Measurements from ENCODE around the gene TSPAN9. TPM values are rescaled to one million over a fixed set of nuclear protein-coding genes. Genes with fewer than 3 reads are reported as not detected.
"Not testable (repeated sequence)": the region's sequence is repeated elsewhere in the genome, so short reads cannot be mapped to it uniquely, and the experiment has no call there.

The TSPAN9 gene
- total RNA-seq, 2 experiments from 2014 or later = 0.87 to 1.2 TPM

- H3K9me3 Mint-ChIP-seq = no peaks in the 10 kb centered on the region
- no peak overlapping the region for H3K4me3 Mint-ChIP-seq
- no peaks in the 10 kb centered on the region for H3K36me3 Mint-ChIP-seq
- no peak overlapping the region for H3K27ac Mint-ChIP-seq
- no peaks in the 10 kb centered on the region for H3K4me1 Mint-ChIP-seq (ENCODE audit: low read depth)
- POLR2A ChIA-PET = no interaction called here
- peaks cover 23% of the 10 kb centered on the region for H3K27me3 Mint-ChIP-seq
- CTCF ChIA-PET = no interaction called here
- intact Hi-C loops (cut with micrococcal nuclease) = no loop called here
- no peak for DNase-seq
Measured at GRCh38 chr12:3046441-3047200, 30.6 kb upstream of the TSPAN9 start.

- ChIA-PET POLR2A (no interaction called here), CTCF (no interaction called here)
- intact Hi-C loops (cut with micrococcal nuclease) = no loop called here
- Mint-ChIP-seq H3K4me1 (ENCODE audit: low read depth) (no peaks in the 10 kb centered on the region), H3K4me3 (no peak overlapping the region), H3K9me3 (no peaks in the 10 kb centered on the region), H3K27ac (no peak overlapping the region), H3K36me3 (no peaks in the 10 kb centered on the region), H3K27me3 (peaks cover 18% of the 10 kb centered on the region)
- no peak for DNase-seq
Measured at GRCh38 chr12:3047961-3048360, 29.2 kb upstream of the TSPAN9 start.

- no peak for DNase-seq
- Mint-ChIP-seq H3K9me3 (no peaks in the 10 kb centered on the region), H3K4me1 (ENCODE audit: low read depth) (no peaks in the 10 kb centered on the region), H3K27me3 (peaks cover 12% of the 10 kb centered on the region), H3K4me3 (no peak overlapping the region), H3K36me3 (no peaks in the 10 kb centered on the region), H3K27ac (no peak overlapping the region)
- POLR2A ChIA-PET = no interaction called here
- intact Hi-C loops (cut with micrococcal nuclease) = no loop called here
- CTCF ChIA-PET = no interaction called here
Measured at GRCh38 chr12:3048540-3048939, 28.6 kb upstream of the TSPAN9 start.

- intact Hi-C loops (cut with micrococcal nuclease) = no loop called here
- Mint-ChIP-seq H3K27me3 (peaks cover 6% of the 10 kb centered on the region), H3K27ac (no peak overlapping the region), H3K4me1 (ENCODE audit: low read depth) (no peaks in the 10 kb centered on the region), H3K9me3 (no peaks in the 10 kb centered on the region), H3K36me3 (no peaks in the 10 kb centered on the region), H3K4me3 (no peak overlapping the region)
- CTCF ChIA-PET = no interaction called here
- POLR2A ChIA-PET = no interaction called here
- no peak for DNase-seq
Measured at GRCh38 chr12:3049176-3049575, 28.0 kb upstream of the TSPAN9 start.

- H3K27me3 Mint-ChIP-seq = peaks cover 4% of the 10 kb centered on the region
- DNase-seq = no peak
- ChIA-PET CTCF (interaction anchor here (0.9 kb wide), 1 partner anchor 101 kb away, joined by 3 read pairs; no protein-coding TSS in a partner anchor), POLR2A (no interaction called here)
- intact Hi-C loops (cut with micrococcal nuclease) = no loop called here
- no peaks in the 10 kb centered on the region for H3K9me3 Mint-ChIP-seq
- H3K27ac Mint-ChIP-seq = no peak overlapping the region
- no peaks in the 10 kb centered on the region for H3K36me3 Mint-ChIP-seq
- no peaks in the 10 kb centered on the region for H3K4me1 Mint-ChIP-seq (ENCODE audit: low read depth)
- no peak overlapping the region for H3K4me3 Mint-ChIP-seq
Measured at GRCh38 chr12:3049611-3050249, 27.4 kb upstream of the TSPAN9 start.

GRCh38 chr12:3054374-3054773 is 22.8 kb upstream of the TSPAN9 start:
- ChIA-PET POLR2A (no interaction called here), CTCF (no interaction called here)
- Mint-ChIP-seq H3K4me3 (no peak overlapping the region), H3K27ac (no peak overlapping the region), H3K27me3 (peaks cover 12% of the 10 kb centered on the region), H3K4me1 (ENCODE audit: low read depth) (no peaks in the 10 kb centered on the region), H3K36me3 (no peaks in the 10 kb centered on the region), H3K9me3 (no peaks in the 10 kb centered on the region)
- no peak for DNase-seq
- intact Hi-C loops (cut with micrococcal nuclease) = no loop called here

- CTCF ChIA-PET = interaction anchor here (2.4 kb wide), 1 partner anchor 18 kb away, joined by 9 read pairs; no protein-coding TSS in a partner anchor
- H3K27ac Mint-ChIP-seq = no peak overlapping the region
- intact Hi-C loops (cut with micrococcal nuclease) = no loop called here
- no peak overlapping the region for H3K4me3 Mint-ChIP-seq
- no peaks in the 10 kb centered on the region for H3K36me3 Mint-ChIP-seq
- DNase-seq = no peak
- POLR2A ChIA-PET = no interaction called here
- no peaks in the 10 kb centered on the region for H3K4me1 Mint-ChIP-seq (ENCODE audit: low read depth)
- peaks cover 15% of the 10 kb centered on the region for H3K27me3 Mint-ChIP-seq
- H3K9me3 Mint-ChIP-seq = no peaks in the 10 kb centered on the region
Measured at GRCh38 chr12:3055026-3055703, 22.0 kb upstream of the TSPAN9 start.

GRCh38 chr12:3055704-3056467 is 21.3 kb upstream of the TSPAN9 start:
- ChIA-PET POLR2A (no interaction called here), CTCF (interaction anchor here (2.4 kb wide), 1 partner anchor 17 kb away, joined by 9 read pairs; no protein-coding TSS in a partner anchor)
- DNase-seq = no peak
- H3K4me1 Mint-ChIP-seq (ENCODE audit: low read depth) = no peaks in the 10 kb centered on the region
- H3K9me3 Mint-ChIP-seq = no peaks in the 10 kb centered on the region
- intact Hi-C loops (cut with micrococcal nuclease) = no loop called here
- H3K36me3 Mint-ChIP-seq = no peaks in the 10 kb centered on the region
- H3K27me3 Mint-ChIP-seq = peaks cover 16% of the 10 kb centered on the region
- no peak overlapping the region for H3K4me3 Mint-ChIP-seq
- no peak overlapping the region for H3K27ac Mint-ChIP-seq

- ChIA-PET POLR2A (no interaction called here), CTCF (no interaction called here)
- Mint-ChIP-seq H3K4me3 (no peak overlapping the region), H3K27ac (no peak overlapping the region), H3K9me3 (peaks cover 6% of the 10 kb centered on the region), H3K4me1 (ENCODE audit: low read depth) (no peaks in the 10 kb centered on the region), H3K36me3 (no peaks in the 10 kb centered on the region), H3K27me3 (peaks cover 34% of the 10 kb centered on the region)
- DNase-seq = no peak
- intact Hi-C loops (cut with micrococcal nuclease) = no loop called here
Measured at GRCh38 chr12:3061059-3061458, 16.1 kb upstream of the TSPAN9 start.

- H3K27ac Mint-ChIP-seq = no peak overlapping the region
- peaks cover 6% of the 10 kb centered on the region for H3K9me3 Mint-ChIP-seq
- no peak overlapping the region for H3K4me3 Mint-ChIP-seq
- POLR2A ChIA-PET = no interaction called here
- H3K27me3 Mint-ChIP-seq = peaks cover 33% of the 10 kb centered on the region
- CTCF ChIA-PET = no interaction called here
- no peaks in the 10 kb centered on the region for H3K36me3 Mint-ChIP-seq
- intact Hi-C loops (cut with micrococcal nuclease) = no loop called here
- no peak for DNase-seq
- no peaks in the 10 kb centered on the region for H3K4me1 Mint-ChIP-seq (ENCODE audit: low read depth)
Measured at GRCh38 chr12:3061501-3062215, 15.5 kb upstream of the TSPAN9 start.

- no peaks in the 10 kb centered on the region for H3K36me3 Mint-ChIP-seq
- H3K27ac Mint-ChIP-seq = no peak overlapping the region
- ChIA-PET POLR2A (no interaction called here), CTCF (interaction anchor here (1.5 kb wide), 1 partner anchor 210 kb away, joined by 3 read pairs; no protein-coding TSS in a partner anchor)
- no peak for DNase-seq
- H3K4me1 Mint-ChIP-seq (ENCODE audit: low read depth) = no peaks in the 10 kb centered on the region
- H3K9me3 Mint-ChIP-seq = peaks cover 6% of the 10 kb centered on the region
- peaks cover 36% of the 10 kb centered on the region for H3K27me3 Mint-ChIP-seq
- H3K4me3 Mint-ChIP-seq = no peak overlapping the region
- intact Hi-C loops (cut with micrococcal nuclease) = no loop called here
Measured at GRCh38 chr12:3065300-3065699, 11.9 kb upstream of the TSPAN9 start.

- CTCF ChIA-PET = interaction anchor here (1.5 kb wide), 1 partner anchor 209 kb away, joined by 3 read pairs; no protein-coding TSS in a partner anchor
- peaks cover 34% of the 10 kb centered on the region for H3K27me3 Mint-ChIP-seq
- DNase-seq; H3K36me3 Mint-ChIP-seq; H3K4me1 Mint-ChIP-seq (ENCODE audit: low read depth); H3K4me3 Mint-ChIP-seq; H3K9me3 Mint-ChIP-seq; H3K27ac Mint-ChIP-seq; POLR2A ChIA-PET; intact Hi-C loops (cut with micrococcal nuclease): not testable (repeated sequence)
Measured at GRCh38 chr12:3065846-3066245, 11.3 kb upstream of the TSPAN9 start.
